SK-N-SH (cell line): ENCODE results near the gene MAPK8IP3. TPM values are rescaled to one million over a fixed set of nuclear protein-coding genes. Genes with fewer than 3 reads are reported as not detected.

Source experiments
- CTCF ChIA-PET: fragments of 300-600, 350-600 bp; formaldehyde crosslinking; extraction: SDS; loops from one replicate; lab custom pipeline; 2021; lab: Yijun Ruan, JAX
- POLR2A ChIA-PET: fragments of 350-600 bp; sonication (Branson Sonifier 250); formaldehyde crosslinking; extraction: SDS; loops from one replicate; lab custom pipeline; 2020; ENCODE audit warnings: antibody characterized with exemption, inconsistent platforms; lab: Yijun Ruan, JAX
- DNase-seq: peaks from one replicate; pipeline ENCODE4 v3.0.0; 2012
- H2AFZ ChIP-seq: fragments of 200-600 bp; sonication (generic); 2 replicates; pipeline ENCODE4 v1.8.1; 2016; ENCODE audit warnings: antibody characterized with exemption, mild to moderate bottlenecking, low read depth
- H3F3A ChIP-seq: fragments of 200-600 bp; sonication (generic); replicated peaks from 2 replicates; pipeline ENCODE3; 2016; ENCODE audit warnings: antibody characterized with exemption, mild to moderate bottlenecking; ENCODE audit not compliant: insufficient read depth
- H3K27ac ChIP-seq, 2 experiments: fragments of 200-500 bp in 1 of 2; fragments of 200-600 bp in 1 of 2; sonication (Bioruptor generic) in 1 of 2; sonication (generic), shearing (Covaris generic) in 1 of 2; 2 replicates each; pipeline versions ENCODE4 v1.5.1 to v1.6.1; 2014 to 2016; ENCODE audit warnings: low read depth in 2 of 2, inconsistent platforms in 1 of 2, low read length in 1 of 2, mild to moderate bottlenecking in 1 of 2, mixed read lengths in 1 of 2
- H3K27me3 ChIP-seq: fragments of 200-600 bp; sonication (generic), shearing (Covaris generic); 2 replicates; pipeline ENCODE4 v1.6.1; 2016; ENCODE audit warnings: mixed run types; ENCODE audit not compliant: insufficient read depth
- H3K36me3 ChIP-seq, 2 experiments: fragments of 200-500 bp in 1 of 2; fragments of 200-600 bp in 1 of 2; sonication (Bioruptor generic) in 1 of 2; sonication (generic) in 1 of 2; replicated peaks in 1 of 2; 2 replicates each; pipeline versions ENCODE3 to v1.5.1; 2014 to 2016; ENCODE audit warnings: low read length in 1 of 2, mild to moderate bottlenecking in 1 of 2; ENCODE audit not compliant: insufficient read depth in 2 of 2, control insufficient read depth in 1 of 2
- H3K4me1 ChIP-seq, 2 experiments: fragments of 200-500 bp in 1 of 2; fragments of 200-600 bp in 1 of 2; sonication (Bioruptor generic) in 1 of 2; sonication (generic), shearing (Covaris generic) in 1 of 2; 2 replicates each; pipeline versions ENCODE4 v1.5.1 to v1.6.1; 2014 to 2016; ENCODE audit warnings: low read depth in 1 of 2, low read length in 1 of 2, mixed run types in 1 of 2; ENCODE audit not compliant: insufficient read depth in 2 of 2, control insufficient read depth in 1 of 2
- H3K4me2 ChIP-seq: fragments of 200-600 bp; sonication (generic), shearing (Covaris generic); 2 replicates; pipeline ENCODE4 v1.6.1; 2017; ENCODE audit warnings: mixed run types
- H3K4me3 ChIP-seq, 2 experiments: fragments of 200-500 bp in 1 of 2; fragments of 200-600 bp in 1 of 2; sonication (Bioruptor generic) in 1 of 2; sonication (generic), shearing (Covaris generic) in 1 of 2; 2 replicates each; pipeline versions ENCODE4 v1.5.1 to v1.8.1; 2014 to 2016; ENCODE audit warnings: low read depth in 2 of 2, inconsistent platforms in 1 of 2, low read length in 1 of 2, mild to moderate bottlenecking in 1 of 2, mixed read lengths in 1 of 2, moderate library complexity in 1 of 2
- H3K79me2 ChIP-seq: fragments of 200-600 bp; sonication (generic); 2 replicates; pipeline ENCODE4 v1.8.1; 2017; ENCODE audit warnings: mild to moderate bottlenecking; ENCODE audit not compliant: insufficient read depth
- H3K9ac ChIP-seq: fragments of 200-600 bp; sonication (generic); 2 replicates; pipeline ENCODE4 v1.6.1; 2017; ENCODE audit warnings: mixed run types
- H3K9me2 ChIP-seq: fragments of 200-600 bp; sonication (generic); 2 replicates; pipeline ENCODE4 v1.6.1; 2017; ENCODE audit warnings: mixed run types
- H3K9me3 ChIP-seq: fragments of 200-600 bp; sonication (generic); 2 replicates; pipeline ENCODE4 v1.6.1; 2017; ENCODE audit warnings: mixed run types, mild to moderate bottlenecking, moderate library complexity
- H4K20me1 ChIP-seq: fragments of 200-600 bp; sonication (generic); 2 replicates; pipeline ENCODE4 v1.6.1; 2017; ENCODE audit warnings: mild to moderate bottlenecking, mixed run types; ENCODE audit not compliant: insufficient read depth
- CHD2 ChIP-seq: fragments of 150-350 bp; IDR thresholded peaks from 2 replicates; pipeline ENCODE4 v1.6.1; 2018; ENCODE audit warnings: low read length; ENCODE audit not compliant: partially characterized antibody
- ELF1 ChIP-seq: IDR thresholded peaks from 2 replicates; pipeline ENCODE4 v1.4.0; 2012
- EP300 ChIP-seq, 2 experiments: IDR thresholded peaks; 2 replicates each; pipeline versions ENCODE4 v1.4.0 to v1.6.1; 2012; ENCODE audit warnings: borderline replicate concordance in 1 of 2, low read depth in 1 of 2, low read length in 1 of 2
- FOSL2 ChIP-seq: IDR thresholded peaks from 2 replicates; pipeline ENCODE4 v1.4.0; 2012; ENCODE audit warnings: low read depth, mild to moderate bottlenecking, moderate library complexity, borderline replicate concordance
- RAD21 ChIP-seq: IDR thresholded peaks from 2 replicates; pipeline ENCODE4 v1.6.1; 2012; ENCODE audit warnings: mild to moderate bottlenecking, low read length
- SIN3A ChIP-seq: IDR thresholded peaks from 2 replicates; pipeline ENCODE4 v1.6.1; 2012; ENCODE audit warnings: low read depth, mild to moderate bottlenecking, low read length, moderate library complexity, borderline replicate concordance
- SMC3 ChIP-seq: IDR thresholded peaks from 2 replicates; pipeline ENCODE4 v1.6.1; 2012; ENCODE audit warnings: low read depth, low read length, improper control_type of control experiment
- TAF1 ChIP-seq: IDR thresholded peaks from 2 replicates; pipeline ENCODE4 v1.6.1; 2012; ENCODE audit warnings: low read depth, mild to moderate bottlenecking, low read length, moderate library complexity, borderline replicate concordance
- WGBS: methylation state at CpG from one replicate; pipeline ENCODE4 v1.1.6; 2017; ENCODE audit warnings: low lambda C conversion rate; 5-methylcytosine and 5-hydroxymethylcytosine counted together
- polyA plus RNA-seq, 3 experiments: library from polyadenylated mRNA; depleted of rRNA; stranded (reverse); fragments of >200 nt; gene quantifications; 2 replicates each; pipeline ENCODE4 v1.2.3, GENCODE V29; 2012
- TF ChIP-seq, protein P1 (sequence below): fragments of 150-350 bp; IDR thresholded peaks from 2 replicates; pipeline ENCODE4 v1.6.1; 2016; ENCODE audit warnings: mild to moderate bottlenecking, low read depth, low read length
- TF ChIP-seq, protein P2 (sequence below): IDR thresholded peaks from 2 replicates; pipeline ENCODE4 v1.4.0; 2012; ENCODE audit warnings: low read depth, borderline replicate concordance
- TF ChIP-seq, protein P3 (sequence below): IDR thresholded peaks from 2 replicates; pipeline ENCODE4 v1.6.1; 2012; ENCODE audit warnings: mild to moderate bottlenecking, low read depth, low read length, moderate library complexity

Gene MAPK8IP3
- polyA plus RNA-seq, 1 of the 3 experiments (the other 2 are of a cell fraction), result 57.3 TPM

DNA sequence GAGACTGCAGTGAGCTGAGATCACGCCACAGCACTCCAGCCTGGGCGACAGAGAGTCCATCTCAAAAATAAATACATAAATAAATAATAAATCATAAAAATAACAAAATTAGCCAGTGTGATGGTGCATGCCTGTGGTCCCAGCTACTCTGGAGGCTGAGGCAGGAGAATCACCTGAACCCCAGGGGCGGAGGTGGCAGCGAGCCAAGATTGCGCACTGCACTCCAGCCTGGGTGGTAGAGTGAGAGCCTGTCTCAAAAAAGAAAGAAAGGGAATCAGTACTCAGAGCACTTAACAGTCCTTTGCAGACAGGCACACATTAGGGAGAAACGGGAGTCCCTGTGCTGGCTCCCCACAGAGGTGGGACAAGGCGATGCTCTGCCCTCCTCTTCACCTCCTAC is 25.1 kb downstream of the MAPK8IP3 start:
- no peaks in the 10 kb centered on the region for H3K27me3 ChIP-seq
- no peak for TF ChIP-seq ELF1
- no peak for TF ChIP-seq EP300 (IDR thresholded peaks at IDR 0.05; ENCODE audit: borderline replicate concordance in 1 of 2, low read depth in 1 of 2, low read length in 1 of 2)
- TF ChIP-seq CHD2, result no peak
- TF ChIP-seq TAF1, result no peak
- TF ChIP-seq SIN3A, result no peak
- no peak for TF ChIP-seq SMC3
- H3F3A ChIP-seq, result peaks cover 16% of the 10 kb centered on the region
- ChIA-PET CTCF (no interaction called here), POLR2A (no interaction called here)
- no peaks in the 10 kb centered on the region for H3K9me3 ChIP-seq
- no peak overlapping the region for H2AFZ ChIP-seq
- no peak overlapping the region for H3K4me3 ChIP-seq
- peaks cover 4% of the 10 kb centered on the region; the same call in 1 of the 2 replicates for H3K79me2 ChIP-seq
- no peaks in the 10 kb centered on the region for H3K9me2 ChIP-seq
- no peaks in the 10 kb centered on the region for H4K20me1 ChIP-seq
- WGBS, result 94% methylated on average over 6 of the region's 7 CpGs
- H3K4me2 ChIP-seq, result no peak overlapping the region
- H3K9ac ChIP-seq, result no peak overlapping the region
- H3K36me3 ChIP-seq, result peaks cover 7 to 34% of the 10 kb centered on the region in 2 experiments
- no peak for DNase-seq
- no peaks in the 10 kb centered on the region for H3K4me1 ChIP-seq
- H3K27ac ChIP-seq, result no peak overlapping the region

DNA sequence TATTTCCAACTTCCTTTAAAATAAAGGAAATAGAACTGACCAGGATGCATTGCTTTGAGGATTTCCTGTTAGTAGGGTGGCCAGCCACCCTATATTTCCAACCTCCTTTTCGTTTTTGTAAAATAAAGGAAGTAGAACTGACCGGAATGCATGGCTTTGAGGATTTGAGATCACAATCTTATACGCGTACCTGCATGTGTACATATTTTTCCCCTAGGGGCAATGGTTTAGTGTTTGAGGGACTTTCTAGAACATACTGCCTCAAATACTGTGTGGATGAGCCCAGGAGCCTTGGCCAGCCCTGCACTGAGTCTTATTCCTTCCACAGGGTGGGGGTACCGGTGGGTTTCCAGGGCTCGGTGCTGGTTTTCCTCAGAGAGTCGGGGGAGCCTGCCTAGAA is 25.6 kb downstream of the MAPK8IP3 start:
- no peaks in the 10 kb centered on the region for H3K4me1 ChIP-seq
- H3K36me3 ChIP-seq, result peaks cover 7 to 34% of the 10 kb centered on the region in 2 experiments
- WGBS, result 92% methylated on average over 4 of the region's 7 CpGs

More for the DNA sequence above, 25.6 kb downstream of the MAPK8IP3 start:
- Histone ChIP-seq H3K9ac (no peak overlapping the region), H2AFZ (no peak overlapping the region), H3K9me2 (no peaks in the 10 kb centered on the region), H3K27ac (no peak overlapping the region), H3K9me3 (no peaks in the 10 kb centered on the region), H3K27me3 (no peaks in the 10 kb centered on the region), H3K4me3 (no peak overlapping the region), H3K4me2 (no peak overlapping the region), H3K79me2 (0 out of 2 replicates have a peak, but pooled peaks cover 4% of the 10 kb centered on the region), H4K20me1 (no peaks in the 10 kb centered on the region), H3F3A (peaks cover 21% of the 10 kb centered on the region)
- no peak for DNase-seq
- TF ChIP-seq, protein P1, sequence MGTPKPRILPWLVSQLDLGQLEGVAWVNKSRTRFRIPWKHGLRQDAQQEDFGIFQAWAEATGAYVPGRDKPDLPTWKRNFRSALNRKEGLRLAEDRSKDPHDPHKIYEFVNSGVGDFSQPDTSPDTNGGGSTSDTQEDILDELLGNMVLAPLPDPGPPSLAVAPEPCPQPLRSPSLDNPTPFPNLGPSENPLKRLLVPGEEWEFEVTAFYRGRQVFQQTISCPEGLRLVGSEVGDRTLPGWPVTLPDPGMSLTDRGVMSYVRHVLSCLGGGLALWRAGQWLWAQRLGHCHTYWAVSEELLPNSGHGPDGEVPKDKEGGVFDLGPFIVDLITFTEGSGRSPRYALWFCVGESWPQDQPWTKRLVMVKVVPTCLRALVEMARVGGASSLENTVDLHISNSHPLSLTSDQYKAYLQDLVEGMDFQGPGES, result no peak
- TF ChIP-seq FOSL2 (no peak), RAD21 (no peak)
- TF ChIP-seq, protein P2, sequence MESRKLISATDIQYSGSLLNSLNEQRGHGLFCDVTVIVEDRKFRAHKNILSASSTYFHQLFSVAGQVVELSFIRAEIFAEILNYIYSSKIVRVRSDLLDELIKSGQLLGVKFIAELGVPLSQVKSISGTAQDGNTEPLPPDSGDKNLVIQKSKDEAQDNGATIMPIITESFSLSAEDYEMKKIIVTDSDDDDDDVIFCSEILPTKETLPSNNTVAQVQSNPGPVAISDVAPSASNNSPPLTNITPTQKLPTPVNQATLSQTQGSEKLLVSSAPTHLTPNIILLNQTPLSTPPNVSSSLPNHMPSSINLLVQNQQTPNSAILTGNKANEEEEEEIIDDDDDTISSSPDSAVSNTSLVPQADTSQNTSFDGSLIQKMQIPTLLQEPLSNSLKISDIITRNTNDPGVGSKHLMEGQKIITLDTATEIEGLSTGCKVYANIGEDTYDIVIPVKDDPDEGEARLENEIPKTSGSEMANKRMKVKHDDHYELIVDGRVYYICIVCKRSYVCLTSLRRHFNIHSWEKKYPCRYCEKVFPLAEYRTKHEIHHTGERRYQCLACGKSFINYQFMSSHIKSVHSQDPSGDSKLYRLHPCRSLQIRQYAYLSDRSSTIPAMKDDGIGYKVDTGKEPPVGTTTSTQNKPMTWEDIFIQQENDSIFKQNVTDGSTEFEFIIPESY, result no peak
- TF ChIP-seq, protein P3, sequence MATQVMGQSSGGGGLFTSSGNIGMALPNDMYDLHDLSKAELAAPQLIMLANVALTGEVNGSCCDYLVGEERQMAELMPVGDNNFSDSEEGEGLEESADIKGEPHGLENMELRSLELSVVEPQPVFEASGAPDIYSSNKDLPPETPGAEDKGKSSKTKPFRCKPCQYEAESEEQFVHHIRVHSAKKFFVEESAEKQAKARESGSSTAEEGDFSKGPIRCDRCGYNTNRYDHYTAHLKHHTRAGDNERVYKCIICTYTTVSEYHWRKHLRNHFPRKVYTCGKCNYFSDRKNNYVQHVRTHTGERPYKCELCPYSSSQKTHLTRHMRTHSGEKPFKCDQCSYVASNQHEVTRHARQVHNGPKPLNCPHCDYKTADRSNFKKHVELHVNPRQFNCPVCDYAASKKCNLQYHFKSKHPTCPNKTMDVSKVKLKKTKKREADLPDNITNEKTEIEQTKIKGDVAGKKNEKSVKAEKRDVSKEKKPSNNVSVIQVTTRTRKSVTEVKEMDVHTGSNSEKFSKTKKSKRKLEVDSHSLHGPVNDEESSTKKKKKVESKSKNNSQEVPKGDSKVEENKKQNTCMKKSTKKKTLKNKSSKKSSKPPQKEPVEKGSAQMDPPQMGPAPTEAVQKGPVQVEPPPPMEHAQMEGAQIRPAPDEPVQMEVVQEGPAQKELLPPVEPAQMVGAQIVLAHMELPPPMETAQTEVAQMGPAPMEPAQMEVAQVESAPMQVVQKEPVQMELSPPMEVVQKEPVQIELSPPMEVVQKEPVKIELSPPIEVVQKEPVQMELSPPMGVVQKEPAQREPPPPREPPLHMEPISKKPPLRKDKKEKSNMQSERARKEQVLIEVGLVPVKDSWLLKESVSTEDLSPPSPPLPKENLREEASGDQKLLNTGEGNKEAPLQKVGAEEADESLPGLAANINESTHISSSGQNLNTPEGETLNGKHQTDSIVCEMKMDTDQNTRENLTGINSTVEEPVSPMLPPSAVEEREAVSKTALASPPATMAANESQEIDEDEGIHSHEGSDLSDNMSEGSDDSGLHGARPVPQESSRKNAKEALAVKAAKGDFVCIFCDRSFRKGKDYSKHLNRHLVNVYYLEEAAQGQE, result no peak
- ChIA-PET POLR2A (no interaction called here), CTCF (no interaction called here)
